Heart left ventricle (tissue), 13 donors: ENCODE data around the gene SLC25A13.

Experiments
- CTCF ChIP-seq, 12 donors: fragments of 200-600 bp; sonication (generic) in 4 of 12; IDR thresholded peaks; one replicate each; pipeline versions ENCODE4 v1.5.0 to v1.8.0; 2018 to 2022; ENCODE audit warnings: antibody characterized with exemption in 12 of 12, mild to moderate bottlenecking in 5 of 12
- POLR2A ChIP-seq, 2 donors: fragments of 450-650 bp; IDR thresholded peaks; one replicate each; pipeline ENCODE4 v1.6.1; 2017; ENCODE audit warnings: antibody characterized with exemption in 2 of 2, mild to moderate bottlenecking in 2 of 2, moderate library complexity in 2 of 2
- donor health status: ischemic (EF 13 %, LVEDD 7.1; RV severe dilation, severe dysfunction).
- donor health status: DM: no; HTN: yes; CAD: no.
- donor health status: DM: no; HTN: no; CAD: no.
- donor health status: ischemic (EF 25% LVEDD 6.9; RV normal size, moderate dysfunction).
- donor health status: ischemic (EF 25% LVEDD 5.7; RV mildly dilated, moderate dysfunction).
- donor health status: ischemic (EF 35%, LVEDD 5.7; RV mildly dilated, moderate dysfunction).
- donor health status: nonischemic (EF 11% LVEDD 7.7; RV severe dilation, severe dysfunction).
- donor health status: DM: yes; HTN: yes; CAD: no.
- donor health status: PGD.
- donor health status: ischemic (EF 29% LVEDD 5.4; RV normal size, mild dysfunction).
- donor health status: nonischemic (EF 23%, LVEDD 6.1; RV moderate dilation, normal function).

GRCh38 chr7:96248405-96248804 lies 73.5 kb downstream of the SLC25A13 start:
- TF ChIP-seq CTCF (IDR thresholded peaks at IDR 0.05) (no peak), POLR2A (IDR thresholded peaks at IDR 0.05) (no peak)
